Measurements from ENCODE around the gene NEUROD2.

Gene NEUROD2

GRCh38 chr17:39634384-39634871 is 26.7 kb upstream of the NEUROD2 start:
- peak; percentile 67 for DNase-seq (ENCODE audit: low spot score)

GRCh38 chr17:39633570-39634183 is 26.0 kb upstream of the NEUROD2 start:
- DNase-seq (ENCODE audit: low spot score) = no peak

GRCh38 chr17:39632153-39632941 is 24.6 kb upstream of the NEUROD2 start:
- no peak for DNase-seq (ENCODE audit: low spot score)

- DNase-seq (ENCODE audit: low spot score) = no peak
These were observed 23.7 kb upstream of the NEUROD2 start for GRCh38 chr17:39631403-39631802.

GRCh38 chr17:39629898-39630297 is 22.2 kb upstream of the NEUROD2 start:
- no peak for DNase-seq (ENCODE audit: low spot score)

- no peak for DNase-seq (ENCODE audit: low spot score)
These were observed 21.8 kb upstream of the NEUROD2 start for GRCh38 chr17:39629494-39629880.

- DNase-seq (ENCODE audit: low spot score) = no peak
These were observed 21.2 kb upstream of the NEUROD2 start for GRCh38 chr17:39628655-39629493.

GRCh38 chr17:39627712-39628516 is 20.2 kb upstream of the NEUROD2 start:
- no peak for DNase-seq (ENCODE audit: low spot score)

GRCh38 chr17:39627047-39627711 is 19.5 kb upstream of the NEUROD2 start:
- DNase-seq (ENCODE audit: low spot score) = no peak

- no peak for DNase-seq (ENCODE audit: low spot score)
These were observed 18.7 kb upstream of the NEUROD2 start, which contains the start of gene PPP1R1B for GRCh38 chr17:39626171-39627046. TSS of gene PPP1R1B (plus strand) at chr17:39626952. CDS start at chr17:39627393, 441 bp downstream.

- DNase-seq (ENCODE audit: low spot score) = no peak
These were observed 17.6 kb upstream of the NEUROD2 start for GRCh38 chr17:39625198-39625785.

- no peak for DNase-seq (ENCODE audit: low spot score)
These were observed 16.6 kb upstream of the NEUROD2 start for GRCh38 chr17:39624313-39624712.

- DNase-seq (ENCODE audit: low spot score) = peak; percentile 89
These were observed 15.7 kb upstream of the NEUROD2 start for GRCh38 chr17:39623356-39623950.

GRCh38 chr17:39622380-39623006 is 14.8 kb upstream of the NEUROD2 start:
- no peak for DNase-seq (ENCODE audit: low spot score)

GRCh38 chr17:39621523-39622379 is 14.0 kb upstream of the NEUROD2 start:
- DNase-seq (ENCODE audit: low spot score) = peak; percentile 92

- DNase-seq (ENCODE audit: low spot score) = no peak
These were observed 12.0 kb upstream of the NEUROD2 start for GRCh38 chr17:39619786-39620101.

GRCh38 chr17:39618956-39619785 is 11.5 kb upstream of the NEUROD2 start:
- DNase-seq (ENCODE audit: low spot score) = peak; percentile 38

Data from NAMALWA (cell line).